ENCODE measurements around the gene CACNA2D2. TPM values are rescaled to one million over a fixed set of nuclear protein-coding genes. Genes with fewer than 3 reads are reported as not detected.

Gene CACNA2D2
- polyA plus RNA-seq, 1 of the 3 experiments (the other 2 are of a cell fraction) = 1.1 TPM

GRCh38 chr3:50355829-50356552, 147.4 kb downstream of the CACNA2D2 start:
- Histone ChIP-seq H3K4me3 (ENCODE audit: low read depth in 2 of 2, low read length in 1 of 2) (peak overlapping the region; percentile 77 to 95), H3K4me2 (peak overlapping the region; percentile 94), H3K79me2 (ENCODE audit: insufficient read depth) (peaks cover 82% of the 10 kb centered on the region), H3K4me1 (ENCODE audit: control insufficient read depth in 1 of 2, insufficient read depth in 2 of 2, low read depth in 1 of 2, low read length in 1 of 2) (peaks cover 16 to 61% of the 10 kb centered on the region in 2 experiments; a peak in 2 of 4 replicates), H3K27me3 (ENCODE audit: insufficient read depth) (no peaks in the 10 kb centered on the region), H3K9me2 (no peaks in the 10 kb centered on the region), H2AFZ (ENCODE audit: low read depth) (no peak overlapping the region), H3K36me3 (replicated peaks in 1 of 2; ENCODE audit: control insufficient read depth in 1 of 2, insufficient read depth in 2 of 2, low read length in 1 of 2) (peaks cover 21 to 45% of the 10 kb centered on the region in 2 experiments), H3F3A (replicated peaks; ENCODE audit: insufficient read depth) (peaks cover 7% of the 10 kb centered on the region), H3K9ac (no peak overlapping the region; the same call in 1 of the 2 replicates), H3K9me3 (no peaks in the 10 kb centered on the region), H3K27ac (ENCODE audit: low read depth in 2 of 2, low read length in 1 of 2) (peak overlapping the region in 1 of 2 experiments; percentile 29; a peak in 2 of 4 replicates), H4K20me1 (ENCODE audit: insufficient read depth) (peaks cover 60% of the 10 kb centered on the region)
- no peak for DNase-seq
- TF ChIP-seq CTCF (IDR thresholded peaks at IDR 0.05) = 0 out of 2 replicates have a peak, but pooled peaks have one; percentile 16
- no peak for TF ChIP-seq EP300 (IDR thresholded peaks at IDR 0.05; ENCODE audit: borderline replicate concordance in 1 of 2, low read depth in 1 of 2, low read length in 1 of 2)
- peak; percentile 66 for TF ChIP-seq RAD21 (IDR thresholded peaks at IDR 0.05; ENCODE audit: low read length)
- TF ChIP-seq SMC3 (IDR thresholded peaks at IDR 0.05; ENCODE audit: low read depth, low read length) = peak; percentile 50; the same call in 1 of the 2 replicates
- CTCF ChIA-PET = interaction anchor here (0.6 to 6.4 kb wide), 22 partner anchors 9 to 321 kb away, joined by 3 to 57 read pairs (median 6); partner anchors contain the start of gene ZMYND10
- POLR2A ChIA-PET = interaction anchor here (0.9 to 4.6 kb wide), 5 partner anchors 8 to 71 kb away, joined by 3 to 13 read pairs (median 5); no protein-coding TSS in a partner anchor
- WGBS (ENCODE audit: low lambda C conversion rate) = 53% methylated on average over 4 of the region's 5 CpGs

GRCh38 chr3:50354850-50355249, 148.6 kb downstream of the CACNA2D2 start:
- no peak for DNase-seq
- Histone ChIP-seq H3F3A (replicated peaks; ENCODE audit: insufficient read depth) (peaks cover 7% of the 10 kb centered on the region), H3K79me2 (ENCODE audit: insufficient read depth) (peaks cover 87% of the 10 kb centered on the region), H4K20me1 (ENCODE audit: insufficient read depth) (peaks cover 60% of the 10 kb centered on the region), H3K27me3 (ENCODE audit: insufficient read depth) (no peaks in the 10 kb centered on the region), H3K9ac (no peak overlapping the region), H3K9me2 (no peaks in the 10 kb centered on the region), H3K27ac (ENCODE audit: low read depth in 2 of 2, low read length in 1 of 2) (no peak overlapping the region; a peak in 1 of 4 replicates), H3K4me2 (no peak overlapping the region), H3K4me3 (ENCODE audit: low read depth in 2 of 2, low read length in 1 of 2) (no peak overlapping the region), H3K9me3 (no peaks in the 10 kb centered on the region), H2AFZ (ENCODE audit: low read depth) (no peak overlapping the region), H3K36me3 (replicated peaks in 1 of 2; ENCODE audit: control insufficient read depth in 1 of 2, insufficient read depth in 2 of 2, low read length in 1 of 2) (peaks cover 21 to 45% of the 10 kb centered on the region in 2 experiments), H3K4me1 (ENCODE audit: control insufficient read depth in 1 of 2, insufficient read depth in 2 of 2, low read depth in 1 of 2, low read length in 1 of 2) (peaks cover 16 to 64% of the 10 kb centered on the region in 2 experiments; a peak in 2 of 4 replicates)
- POLR2A ChIA-PET = interaction anchor here (1.8 to 4.6 kb wide), 2 partner anchors 26 to 72 kb away, joined by 5 to 13 read pairs; no protein-coding TSS in a partner anchor
- WGBS (ENCODE audit: low lambda C conversion rate) = 90% methylated on average over 2 of the region's 7 CpGs
- CTCF ChIA-PET = interaction anchor here (0.6 to 6.4 kb wide), 13 partner anchors 14 to 260 kb away, joined by 3 to 57 read pairs (median 7); no protein-coding TSS in a partner anchor
- TF ChIP-seq NFIC (IDR thresholded peaks at IDR 0.05; ENCODE audit: borderline replicate concordance) (no peak), ZBTB33 (IDR thresholded peaks at IDR 0.05; ENCODE audit: borderline replicate concordance, low read depth) (no peak), IRF3 (IDR thresholded peaks at IDR 0.05; ENCODE audit: low read depth, low read length) (no peak), GATA2 (CRISPR knock-in tag; IDR thresholded peaks at IDR 0.05) (no peak), RCOR1 (IDR thresholded peaks at IDR 0.05; ENCODE audit: low read length) (no peak), PBX3 (IDR thresholded peaks at IDR 0.05) (no peak), JUND (IDR thresholded peaks at IDR 0.05) (no peak), TEAD4 (IDR thresholded peaks at IDR 0.05; ENCODE audit: borderline replicate concordance, insufficient read depth) (no peak), GABPA (IDR thresholded peaks at IDR 0.05; ENCODE audit: low read depth) (no peak), EP300 (IDR thresholded peaks at IDR 0.05; ENCODE audit: borderline replicate concordance in 1 of 2, low read depth in 1 of 2, low read length in 1 of 2) (no peak), CTCF (IDR thresholded peaks at IDR 0.05) (no peak)

Data from SK-N-SH (cell line).